IMR-90 (cell line): ENCODE results near the gene PHOSPHO1. TPM values are rescaled to one million over a fixed set of nuclear protein-coding genes. Genes with fewer than 3 reads are reported as not detected.

Source experiments
- ATAC-seq: fragments of 200-7000 bp; cut with Tn5 transposase; 2 replicates; pipeline ENCODE4 v1.9.1; 2020; ENCODE audit warnings: low read depth, mild to moderate bottlenecking, moderate library complexity
- BruUV-seq: library from RNA; stranded (reverse); fragments of 400-500 nt; replicated peaks from 2 replicates; lab custom pipeline; 2021; lab: Mats Ljungman, UMichigan
- CTCF ChIA-PET: fragments of 300-600 bp; formaldehyde crosslinking; extraction: SDS; loops from one replicate; lab custom pipeline; 2021; ENCODE audit warnings: antibody characterized with exemption; lab: Yijun Ruan, JAX
- POLR2A ChIA-PET: fragments of 300-600 bp; sonication (Branson Sonifier 250); formaldehyde crosslinking; loops from one replicate; lab custom pipeline; 2022; ENCODE audit warnings: antibody characterized with exemption; ENCODE audit not compliant: unreplicated experiment; lab: Charles Lee
- DNase-seq: peaks from one replicate; pipeline ENCODE4 v3.0.0; 2013
- H2AFZ ChIP-seq: replicated peaks from 2 replicates; pipeline ENCODE3; 2013; ENCODE audit warnings: low read length, mild to moderate bottlenecking; ENCODE audit not compliant: poor library complexity
- H2AK5ac ChIP-seq: 2 replicates; pipeline ENCODE4 v1.6.1; 2013; ENCODE audit warnings: low read depth, low read length, inconsistent platforms
- H2AK9ac ChIP-seq: replicated peaks from 2 replicates; pipeline ENCODE3; 2013; ENCODE audit warnings: mild to moderate bottlenecking, low read depth, low read length, moderate library complexity; ENCODE audit not compliant: poor library complexity
- H2BK120ac ChIP-seq: 2 replicates; pipeline ENCODE4 v1.6.1; 2013; ENCODE audit warnings: low read depth, low read length, inconsistent platforms
- H2BK15ac ChIP-seq: 3 replicates; pipeline ENCODE4 v1.6.1; 2013; ENCODE audit warnings: low read depth, low read length, inconsistent platforms
- H2BK20ac ChIP-seq: 2 replicates; pipeline ENCODE4 v1.6.1; 2013; ENCODE audit warnings: low read depth, mild to moderate bottlenecking, inconsistent platforms, low read length, moderate library complexity
- H2BK5ac ChIP-seq: 2 replicates; pipeline ENCODE4 v1.6.1; 2013; ENCODE audit warnings: mild to moderate bottlenecking, low read depth, low read length, inconsistent platforms; ENCODE audit not compliant: poor library complexity, severe bottlenecking
- H3K14ac ChIP-seq: replicated peaks from 2 replicates; pipeline ENCODE4 v1.6.1; 2013; ENCODE audit warnings: low read depth, low read length, inconsistent platforms
- H3K18ac ChIP-seq: 2 replicates; pipeline ENCODE4 v1.6.1; 2013; ENCODE audit warnings: low read depth, low read length, control low read depth
- H3K23ac ChIP-seq: 2 replicates; pipeline ENCODE4 v1.6.1; 2013; ENCODE audit warnings: low read depth, low read length, inconsistent platforms
- H3K27ac ChIP-seq: 2 replicates; pipeline ENCODE4 v1.5.1; 2013; ENCODE audit warnings: mild to moderate bottlenecking, control low read depth, low read length; ENCODE audit not compliant: insufficient read depth
- H3K27me3 ChIP-seq: 2 replicates; pipeline ENCODE4 v1.6.1; 2013; ENCODE audit warnings: low read length; ENCODE audit not compliant: control insufficient read depth, insufficient read depth
- H3K36me3 ChIP-seq: 2 replicates; pipeline ENCODE4 v1.6.1; 2013; ENCODE audit warnings: low read length, mixed read lengths; ENCODE audit not compliant: control insufficient read depth, insufficient read depth
- H3K4ac ChIP-seq: 2 replicates; pipeline ENCODE4 v1.6.1; 2013; ENCODE audit warnings: low read depth, low read length, inconsistent platforms
- H3K4me1 ChIP-seq: 2 replicates; pipeline ENCODE4 v1.6.1; 2013; ENCODE audit warnings: low read length, mixed read lengths; ENCODE audit not compliant: control insufficient read depth, insufficient read depth
- H3K4me2 ChIP-seq: 2 replicates; pipeline ENCODE4 v1.6.1; 2013; ENCODE audit warnings: low read depth, mild to moderate bottlenecking, control low read depth, low read length, moderate library complexity
- H3K4me3 ChIP-seq: 2 replicates; pipeline ENCODE4 v1.5.1; 2013; ENCODE audit warnings: low read depth, mild to moderate bottlenecking, control low read depth, low read length, moderate library complexity; ENCODE audit not compliant: insufficient read depth
- H3K56ac ChIP-seq: 2 replicates; pipeline ENCODE4 v1.6.1; 2013; ENCODE audit warnings: low read length, inconsistent platforms; ENCODE audit not compliant: insufficient read depth; ENCODE audit errors: extremely low read depth
- H3K79me1 ChIP-seq, 2 experiments: 2 replicates each; pipeline ENCODE4 v1.6.1; 2013; ENCODE audit warnings: low read length in 2 of 2, inconsistent platforms in 1 of 2, low read depth in 1 of 2
- H3K9ac ChIP-seq: 2 replicates; pipeline ENCODE4 v1.6.1; 2013; ENCODE audit warnings: low read depth, low read length, control low read depth
- H3K9me1 ChIP-seq: 2 replicates; pipeline ENCODE4 v1.6.1; 2013; ENCODE audit warnings: low read length, inconsistent platforms; ENCODE audit not compliant: insufficient read depth
- H3K9me3 ChIP-seq: 2 replicates; pipeline ENCODE4 v1.6.1; 2013; ENCODE audit warnings: low read length; ENCODE audit not compliant: control insufficient read depth, insufficient read depth
- H4K20me1 ChIP-seq: 2 replicates; pipeline ENCODE4 v1.6.1; 2013; ENCODE audit warnings: low read length, inconsistent platforms; ENCODE audit not compliant: insufficient read depth
- H4K5ac ChIP-seq: 2 replicates; pipeline ENCODE4 v1.6.1; 2013; ENCODE audit warnings: mild to moderate bottlenecking, low read depth, low read length, control low read depth
- H4K8ac ChIP-seq, 2 experiments: 2 replicates each; pipeline ENCODE4 v1.6.1; 2013; ENCODE audit warnings: low read depth in 2 of 2, low read length in 2 of 2, control low read depth in 1 of 2, inconsistent platforms in 1 of 2
- H4K91ac ChIP-seq: 2 replicates; pipeline ENCODE4 v1.6.1; 2013; ENCODE audit warnings: low read depth, low read length, inconsistent platforms; ENCODE audit not compliant: insufficient read depth
- CHD1 ChIP-seq: IDR thresholded peaks from 2 replicates; pipeline ENCODE4 v1.6.1; 2012; ENCODE audit warnings: low read depth, low read length, improper control_type of control experiment
- MXI1 ChIP-seq: IDR thresholded peaks from 2 replicates; pipeline ENCODE4 v1.6.1; 2012; ENCODE audit warnings: low read depth, mild to moderate bottlenecking, low read length, moderate library complexity, borderline replicate concordance
- NFE2L2 ChIP-seq: fragments of 150-350 bp; IDR thresholded peaks from 2 replicates; pipeline ENCODE4 v1.6.1; 2016; ENCODE audit warnings: low read depth, mild to moderate bottlenecking, low read length
- RAD21 ChIP-seq: IDR thresholded peaks from 2 replicates; pipeline ENCODE4 v1.6.1; 2012; ENCODE audit warnings: low read length, improper control_type of control experiment
- USF2 ChIP-seq: fragments of 150-350 bp; IDR thresholded peaks from 2 replicates; pipeline ENCODE4 v1.6.1; 2017; ENCODE audit warnings: mild to moderate bottlenecking, antibody characterized with exemption, low read length, low read depth
- WGBS, 2 experiments: methylation state at CpG; one replicate each; pipeline versions ENCODE4 v1.1.5 to v1.1.7; 2013; ENCODE audit warnings: missing lambda C conversion rate in 2 of 2; ENCODE audit not compliant: insufficient read length in 1 of 2; ENCODE audit errors: extremely low coverage in 2 of 2; 5-methylcytosine and 5-hydroxymethylcytosine counted together
- dilution Hi-C: fragments of 300-500 bp; cut with HindIII; formaldehyde crosslinking; loops from one replicate; pipeline ENCODE4 v1.14.3; 2018; ENCODE audit warnings: low sequenced_read_pairs; ENCODE audit not compliant: unreplicated experiment
- in situ Hi-C: fragments of 300-500 bp; cut with MboI; formaldehyde crosslinking; loops from 3 replicates; pipeline ENCODE4 v1.14.3; 2019; ENCODE audit warnings: low sequenced_read_pairs, inconsistent platforms, mixed read lengths
- intact Hi-C: fragments of 100-400 bp; cut with micrococcal nuclease; formaldehyde crosslinking; loops from 2 replicates; pipeline ENCODE4 v1.10.0; 2022
- polyA plus RNA-seq, 3 experiments: library from polyadenylated mRNA; depleted of rRNA; stranded (reverse); fragments of >200 nt; gene quantifications; 2 replicates each; pipeline ENCODE4 v1.2.3, GENCODE V29; 2012; ENCODE audit warnings: low replicate concordance in 1 of 3
- total RNA-seq: library from RNA; depleted of rRNA; stranded (reverse); fragments of >200 nt; gene quantifications from 2 replicates; pipeline ENCODE4 v1.2.3, GENCODE V29; 2012

Gene PHOSPHO1
- total and polyA plus RNA-seq, 2 of the 4 experiments (the other 2 are of a cell fraction): under 0.01 to 0.48 TPM

DNA sequence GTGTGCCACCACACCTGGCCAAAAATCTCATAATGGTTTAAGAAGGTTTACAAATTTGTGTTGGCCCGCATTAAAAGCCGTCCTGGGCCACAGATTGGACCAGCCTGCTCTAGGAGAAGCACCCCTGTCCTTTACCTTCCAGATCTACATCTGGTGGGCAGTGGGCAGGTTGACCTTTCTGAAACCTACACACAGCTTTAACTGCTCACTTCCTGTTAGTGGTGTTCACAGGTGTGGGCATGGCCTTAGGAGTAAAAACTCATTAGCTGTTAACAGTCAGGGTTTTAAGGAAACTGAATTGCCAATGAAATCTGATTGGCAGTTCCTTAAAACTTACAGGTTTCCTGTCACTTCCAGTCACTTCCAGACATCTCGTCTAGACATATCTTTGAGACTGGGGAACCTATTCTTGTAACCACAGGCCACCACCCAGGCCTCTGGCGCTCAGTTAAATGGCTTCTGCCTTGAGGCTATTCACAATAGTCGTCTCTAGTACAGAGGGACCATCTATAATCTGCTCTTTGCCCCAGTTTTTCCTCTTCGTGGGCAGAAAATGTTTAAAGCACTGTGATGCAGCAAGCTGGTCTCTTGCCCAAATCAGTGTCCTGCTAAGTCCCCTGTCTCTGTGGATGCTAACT, 49.5 kb downstream of the PHOSPHO1 start:
- no peak overlapping the region for H3K23ac ChIP-seq
- DNase-seq (no peak), ATAC-seq (no peak)
- WGBS, 2 experiments: 60% methylated on average over 3 of the region's 6 CpGs; no CpG with 5 or more reads in 1 of the 2 experiments
- no peak overlapping the region for H3K18ac ChIP-seq
- no peaks in the 10 kb centered on the region for H3K79me1 ChIP-seq
- H3K9ac ChIP-seq: no peak overlapping the region
- BruUV-seq: no TSS peak
- in situ Hi-C loops: no loop called here
- H3K9me1 ChIP-seq: no peaks in the 10 kb centered on the region; the same call in 1 of the 2 replicates
- no peak overlapping the region for H4K8ac ChIP-seq
- no peak overlapping the region for H2AK5ac ChIP-seq
- CTCF ChIA-PET: interaction anchor here (0.6 to 2.3 kb wide), 6 partner anchors 10 to 297 kb away, joined by 3 to 12 read pairs (median 4); no protein-coding TSS in a partner anchor
- no peak overlapping the region for H3K4me3 ChIP-seq
- H2BK120ac ChIP-seq: no peak overlapping the region
- peaks cover 2% of the 10 kb centered on the region for H3K27me3 ChIP-seq
- H3K9me3 ChIP-seq: peaks cover 25% of the 10 kb centered on the region
- H4K20me1 ChIP-seq: no peaks in the 10 kb centered on the region
- H2AK9ac ChIP-seq: no peak overlapping the region
- no peak overlapping the region for H3K4ac ChIP-seq
- intact Hi-C loops: loop anchor here (1.0 to 10.0 kb wide), 2 partner anchors 46 to 116 kb away; no protein-coding TSS in a partner anchor
- no peak overlapping the region for H3K4me2 ChIP-seq
- no peak overlapping the region for H4K5ac ChIP-seq
- H3K36me3 ChIP-seq: no peaks in the 10 kb centered on the region
- H3K27ac ChIP-seq: no peak overlapping the region
- no peak overlapping the region for H3K14ac ChIP-seq
- no peak overlapping the region for H2AFZ ChIP-seq
- H2BK15ac ChIP-seq: no peak overlapping the region
- no peak overlapping the region for H4K91ac ChIP-seq
- no peak overlapping the region for H2BK5ac ChIP-seq
- no peak overlapping the region for H3K56ac ChIP-seq
- POLR2A ChIA-PET: no interaction called here
- H2BK20ac ChIP-seq: no peak overlapping the region
- dilution Hi-C loops: no loop called here
- no peak for TF ChIP-seq CHD1
- TF ChIP-seq USF2: no peak
- TF ChIP-seq MXI1: no peak
- TF ChIP-seq RAD21: no peak
- TF ChIP-seq NFE2L2: no peak
- H3K4me1 ChIP-seq: no peaks in the 10 kb centered on the region
